GM19238 (cell line): Measurements from ENCODE around the gene FAM13B.
A peak's percentile ranks its signal among the peaks of the same experiment; 100 is the strongest.
"Not testable (repeated sequence)": the region's sequence is repeated elsewhere in the genome, so short reads cannot be mapped to it uniquely, and the experiment has no call there.

Experiments used
- DNase-seq: peaks from one replicate; pipeline ENCODE4 v3.0.0; 2011; ENCODE audit warnings: low spot score; ENCODE audit not compliant: insufficient read length

Gene FAM13B

GRCh38 chr5:138032572-138033385 lies at the start of gene FAM13B:
TSS of gene FAM13B (minus strand) at chr5:138033079. CDS start at chr5:138019111, 13,968 bp downstream.
- DNase-seq, result peak; percentile 59

- no peak for DNase-seq
These were observed 49.2 kb upstream of the FAM13B start for GRCh38 chr5:138082033-138082432.

GRCh38 chr5:138078006-138078643 lies 45.2 kb upstream of the FAM13B start:
- no peak for DNase-seq

GRCh38 chr5:138077064-138077696 lies 44.3 kb upstream of the FAM13B start:
- DNase-seq, result peak; percentile 33

- not testable (repeated sequence) for DNase-seq
These were observed 37.1 kb upstream of the FAM13B start for GRCh38 chr5:138070026-138070425.

GRCh38 chr5:138068742-138069600 lies 36.1 kb upstream of the FAM13B start:
- peak; percentile 56 for DNase-seq

GRCh38 chr5:138067945-138068344 lies 35.1 kb upstream of the FAM13B start:
- DNase-seq, result no peak

GRCh38 chr5:138065102-138065501 lies 32.2 kb upstream of the FAM13B start:
- DNase-seq, result no peak

- no peak for DNase-seq
These were observed 31.6 kb upstream of the FAM13B start for GRCh38 chr5:138064526-138064925.

- no peak for DNase-seq
These were observed 22.1 kb upstream of the FAM13B start for GRCh38 chr5:138054847-138055558.

- no peak for DNase-seq
These were observed 21.3 kb upstream of the FAM13B start for GRCh38 chr5:138054206-138054605.

GRCh38 chr5:138053554-138053953 lies 20.7 kb upstream of the FAM13B start:
- DNase-seq, result no peak

- not testable (repeated sequence) for DNase-seq
These were observed 19.8 kb upstream of the FAM13B start for GRCh38 chr5:138052718-138053117.

GRCh38 chr5:138051441-138052296 lies 18.8 kb upstream of the FAM13B start:
- no peak for DNase-seq

- DNase-seq, result not testable (repeated sequence)
These were observed 12.4 kb upstream of the FAM13B start for GRCh38 chr5:138045283-138045682.

- no peak for DNase-seq
These were observed 5.9 kb upstream of the FAM13B start for GRCh38 chr5:138038826-138039225.

- DNase-seq, result no peak
These were observed 5.2 kb upstream of the FAM13B start for GRCh38 chr5:138037907-138038633.

GRCh38 chr5:138037271-138037670 lies 4.4 kb upstream of the FAM13B start:
- no peak for DNase-seq
